Middle frontal gyrus (tissue), 1 donor: ENCODE data around the gene SLC35F6.
A peak's percentile ranks its signal among the peaks of the same experiment; 100 is the strongest.
"Not testable (repeated sequence)": the region's sequence is repeated elsewhere in the genome, so short reads cannot be mapped to it uniquely, and the experiment has no call there.

Experiments used
- DNase-seq: peaks from one replicate; pipeline ENCODE4 v3.0.0-alpha.2; 2015; ENCODE audit warnings: low spot score; ENCODE audit errors: extremely low spot score

The SLC35F6 gene

DNA sequence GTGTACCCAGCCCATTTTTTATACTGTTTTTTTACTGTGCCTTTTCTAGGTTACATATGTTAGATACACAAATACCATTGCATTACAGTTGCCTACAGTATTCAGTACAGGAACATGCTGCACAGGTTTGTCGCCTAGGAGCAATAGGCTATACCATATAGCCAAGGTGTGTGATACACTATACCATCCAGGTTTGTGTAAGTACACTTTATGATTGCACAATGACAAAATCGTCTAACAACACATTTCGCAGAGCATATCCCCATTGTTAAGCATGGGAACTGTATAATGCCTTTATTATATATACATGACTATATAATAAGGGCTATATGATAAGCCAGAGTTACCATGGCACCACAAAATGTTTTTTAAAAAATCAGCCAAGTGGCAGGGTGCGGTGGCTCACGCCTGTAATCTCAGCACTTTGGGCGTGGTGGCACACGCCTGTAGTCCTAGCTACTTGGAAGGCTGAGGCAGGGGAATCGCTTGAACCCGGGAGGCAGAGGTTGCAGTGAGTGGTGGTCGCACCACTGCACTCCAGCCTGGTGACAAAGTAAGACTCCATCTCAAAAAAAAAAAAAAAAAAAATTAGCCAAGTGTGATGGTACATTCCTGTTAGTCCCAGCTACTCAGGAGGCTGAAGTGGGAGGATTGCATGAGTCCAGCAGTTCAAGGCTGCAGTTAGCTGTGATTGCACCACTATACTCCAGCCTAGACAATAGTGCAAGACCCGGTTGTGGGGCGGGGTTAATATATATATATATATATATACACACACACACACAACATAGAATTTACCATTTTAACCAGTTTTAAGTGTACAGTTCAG, 19.0 kb downstream of the SLC35F6 start:
- no peak for DNase-seq

DNA sequence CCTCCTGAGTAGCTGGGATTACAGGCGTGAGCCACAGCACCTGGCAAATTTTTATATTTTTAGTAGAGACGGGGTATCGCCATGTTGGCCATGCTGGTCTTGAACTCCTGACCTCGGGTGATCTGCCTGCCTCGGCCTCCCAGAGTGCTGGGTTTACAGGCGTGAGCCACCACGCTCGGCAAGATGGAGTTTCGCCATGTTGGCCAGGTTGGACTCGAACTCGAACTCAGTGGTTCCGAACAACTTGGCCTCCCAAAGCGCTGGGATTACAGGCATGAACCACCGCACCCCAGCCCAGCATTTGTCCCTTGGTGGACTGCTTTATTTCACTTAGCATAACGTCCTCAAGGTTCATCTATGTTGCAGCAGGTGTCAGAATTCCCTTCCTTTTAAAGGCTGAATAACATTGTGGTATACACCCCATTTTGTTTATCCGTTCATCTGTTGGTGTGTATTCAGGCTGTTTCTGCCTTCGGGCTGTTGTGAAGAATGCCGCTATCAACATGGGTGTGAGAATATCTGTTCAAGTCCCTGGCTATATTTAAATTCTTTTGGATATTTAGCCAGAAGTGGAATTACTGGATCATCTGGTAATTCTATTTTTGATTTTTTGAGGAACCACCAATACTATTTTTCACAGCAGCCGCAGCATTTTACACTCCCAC, 20.6 kb downstream of the SLC35F6 start:
- no peak for DNase-seq

DNA sequence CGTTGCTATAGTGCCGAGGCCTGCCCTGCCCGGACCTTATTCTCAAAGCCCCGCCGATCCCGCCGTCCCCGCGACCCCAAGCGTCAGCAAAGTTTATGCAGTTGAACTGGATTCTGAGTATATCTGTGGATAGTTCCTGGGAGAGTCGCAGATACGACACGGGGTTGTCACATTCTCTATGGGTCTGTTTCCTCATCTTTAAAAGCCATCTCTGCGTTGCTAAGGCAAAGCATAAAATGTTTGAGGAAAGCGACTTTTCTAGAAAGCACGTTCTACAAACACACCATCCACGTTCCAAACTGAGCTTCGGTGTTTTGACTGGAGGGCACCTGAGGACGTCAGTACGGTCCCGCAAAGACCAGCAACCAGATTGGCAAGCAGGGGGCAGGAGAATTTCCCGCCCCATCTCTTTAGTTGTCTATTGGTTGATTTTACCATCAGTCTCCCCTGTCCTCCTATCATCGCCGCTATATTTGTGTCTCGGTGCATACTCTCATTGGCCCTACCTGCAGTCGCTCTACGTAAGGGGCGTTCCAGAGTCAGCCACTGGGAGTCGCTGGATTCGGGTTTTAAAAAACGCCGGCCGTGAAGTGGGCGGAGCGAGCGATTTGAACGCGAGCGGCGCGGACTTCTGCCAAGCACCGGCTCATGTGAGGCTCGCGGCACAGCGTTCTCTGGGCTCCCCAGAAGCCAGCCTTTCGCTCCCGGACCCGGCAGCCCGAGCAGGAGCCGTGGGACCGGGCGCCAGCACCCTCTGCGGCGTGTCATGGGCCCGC, 21.5 kb downstream of the SLC35F6 start, which contains the start of gene CENPA:
TSS of gene CENPA (plus strand) at position 626 of the 776 bp plus-strand sequence. CDS start at position 767, 141 bp downstream.
- peak; percentile 98 for DNase-seq

DNA sequence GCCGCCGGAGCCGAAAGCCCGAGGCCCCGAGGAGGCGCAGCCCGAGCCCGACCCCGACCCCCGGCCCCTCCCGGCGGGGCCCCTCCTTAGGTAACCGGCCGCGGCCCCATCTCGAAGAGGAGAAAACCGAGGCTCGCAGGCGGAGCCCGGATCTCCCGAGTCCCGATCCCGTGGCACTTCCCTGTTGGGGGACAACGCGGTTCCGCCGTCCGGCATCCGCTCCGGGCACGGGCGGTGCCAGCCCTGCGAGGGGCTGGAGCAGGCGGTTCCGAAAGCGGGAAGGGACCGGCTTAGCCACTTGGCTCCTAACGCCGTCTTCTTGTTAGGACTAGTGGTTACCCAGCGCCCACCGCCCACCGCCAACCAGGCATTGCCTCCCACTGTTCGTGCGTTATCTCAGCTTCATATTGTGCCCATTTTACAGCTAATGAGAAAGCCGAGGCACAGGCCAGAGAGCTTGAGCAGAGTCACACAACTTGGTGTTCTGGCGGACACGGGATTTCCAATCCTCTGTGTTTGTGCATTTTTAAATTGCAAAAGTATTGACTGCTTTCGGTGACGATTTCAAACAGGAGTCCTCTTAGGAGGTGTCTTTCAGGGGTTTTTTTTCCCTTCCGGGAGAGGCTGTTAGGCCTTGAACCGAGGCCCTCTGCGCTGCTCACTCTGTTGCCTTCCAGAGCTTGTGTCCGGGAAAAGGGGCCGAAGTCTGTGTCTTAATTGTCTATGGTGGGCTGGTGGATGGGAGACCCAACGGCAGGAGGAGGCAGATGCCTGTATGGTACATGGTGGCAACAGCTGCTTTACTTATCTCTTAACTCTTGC, 22.3 kb downstream of the SLC35F6 start:
- no peak for DNase-seq

DNA sequence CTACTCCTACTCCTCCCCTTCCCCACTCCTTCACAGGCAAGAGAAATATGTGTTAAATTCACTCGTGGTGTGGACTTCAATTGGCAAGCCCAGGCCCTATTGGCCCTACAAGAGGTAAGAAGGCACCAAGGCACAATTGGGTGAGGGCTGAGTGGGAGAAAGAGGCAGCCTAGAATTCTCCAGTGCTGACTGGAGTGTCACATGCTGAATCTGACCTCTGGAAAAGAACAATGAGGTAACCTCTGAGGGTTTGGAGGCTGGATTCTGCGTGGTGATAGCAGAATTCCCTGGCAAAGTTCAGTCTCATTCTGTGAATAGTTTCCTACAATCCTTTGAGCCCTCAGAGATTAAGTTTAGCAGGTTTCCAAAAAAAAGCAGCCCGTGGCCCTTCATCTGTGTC, 28.6 kb downstream of the SLC35F6 start:
- DNase-seq, result no peak

DNA sequence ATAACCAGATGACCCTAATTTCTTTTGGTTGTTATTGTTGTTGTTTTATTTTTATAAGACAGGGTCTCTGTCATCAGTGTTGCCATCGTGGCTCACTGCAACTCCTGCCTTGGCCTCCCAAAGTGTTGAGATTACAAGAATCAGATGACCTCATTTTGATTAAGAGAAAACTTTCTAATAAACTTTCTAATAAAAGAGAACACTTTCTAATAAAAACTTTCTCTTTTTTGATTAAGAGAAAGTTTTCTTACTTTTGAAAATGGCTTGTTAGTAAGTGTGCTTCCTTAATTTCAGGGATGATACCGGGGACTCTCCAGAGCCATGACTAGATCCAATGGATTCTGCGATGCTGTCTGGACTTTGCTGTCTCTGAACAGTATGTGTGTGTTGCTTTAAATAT, 29.4 kb downstream of the SLC35F6 start:
- no peak for DNase-seq

DNA sequence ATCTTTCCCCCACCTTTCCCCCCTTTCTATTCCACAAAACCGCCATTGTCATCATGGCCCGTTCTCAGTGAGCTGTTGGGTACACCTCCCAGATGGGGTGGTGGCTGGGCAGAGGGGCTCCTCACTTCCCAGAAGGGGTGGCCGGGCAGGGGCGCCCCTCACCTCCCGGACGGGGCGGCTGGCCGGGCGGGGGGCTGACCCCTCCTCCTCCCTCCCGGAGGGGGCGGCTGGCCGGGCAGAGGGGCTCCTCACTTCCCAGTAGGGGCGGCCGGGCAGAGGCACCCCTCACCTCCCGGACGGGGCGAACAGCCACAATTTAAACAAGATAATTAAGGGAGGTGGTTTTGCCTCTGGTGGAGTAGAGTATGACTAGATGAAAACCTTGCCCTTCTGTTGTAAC, 31.1 kb downstream of the SLC35F6 start:
- DNase-seq, result not testable (repeated sequence)

DNA sequence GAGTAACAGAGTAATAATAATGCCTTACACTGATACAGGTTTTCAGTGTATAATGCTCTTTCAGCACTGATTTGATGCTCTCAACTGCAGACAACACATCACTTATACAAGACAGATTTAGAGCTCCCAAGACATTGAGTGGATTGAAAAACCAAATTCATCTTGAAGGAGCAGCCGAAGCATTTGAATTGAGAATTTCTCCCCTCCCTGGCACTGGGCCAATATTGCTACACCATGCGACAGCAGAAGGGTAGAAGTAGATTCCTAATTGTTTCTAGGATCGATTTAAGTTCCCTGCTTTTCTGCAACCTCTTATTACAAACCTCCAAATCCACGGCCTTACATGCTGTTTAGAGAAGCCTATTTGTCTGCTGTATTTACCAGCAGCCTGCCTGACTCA, 37.2 kb downstream of the SLC35F6 start:
- DNase-seq, result no peak

DNA sequence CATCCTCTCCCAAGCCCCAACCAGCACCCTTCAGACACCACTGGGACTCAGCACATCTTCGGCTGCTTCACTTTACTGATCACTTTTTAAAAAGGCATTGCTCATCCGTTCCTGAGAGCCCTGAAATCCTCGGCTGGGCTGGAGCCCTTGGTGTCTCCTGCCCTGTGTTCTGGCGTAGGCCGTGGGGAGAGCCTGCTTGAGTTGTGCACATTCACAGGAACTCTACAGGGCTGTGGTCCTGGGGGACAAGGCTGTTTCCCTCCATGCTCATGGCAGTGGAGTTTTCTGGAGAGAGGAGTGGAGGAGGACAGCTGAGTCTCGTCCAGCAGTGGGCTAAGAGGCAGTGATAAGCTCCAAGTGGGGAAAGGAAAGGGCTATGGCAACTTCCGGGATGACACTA, 37.7 kb downstream of the SLC35F6 start:
- DNase-seq, result no peak

DNA sequence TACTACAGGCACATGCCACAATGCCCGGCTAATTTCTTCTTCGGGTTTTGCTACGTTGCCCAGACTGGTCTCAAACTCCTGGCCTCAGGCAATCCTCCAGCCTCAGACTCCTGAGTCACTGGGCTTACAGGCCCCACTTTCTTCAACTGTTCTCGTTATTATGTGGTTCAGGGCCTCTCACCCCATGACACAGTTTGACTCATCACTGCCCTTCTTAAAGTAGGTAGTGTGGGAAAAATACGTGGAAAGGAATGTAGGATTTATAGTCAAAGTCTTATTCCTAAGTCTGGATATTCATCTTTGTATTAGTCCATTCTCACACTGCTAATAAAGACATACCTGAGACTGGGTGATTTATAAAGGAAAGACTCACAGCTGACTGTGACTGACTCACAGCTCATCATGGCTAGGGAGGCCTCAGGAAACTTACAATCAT, 41.2 kb downstream of the SLC35F6 start:
- no peak for DNase-seq

DNA sequence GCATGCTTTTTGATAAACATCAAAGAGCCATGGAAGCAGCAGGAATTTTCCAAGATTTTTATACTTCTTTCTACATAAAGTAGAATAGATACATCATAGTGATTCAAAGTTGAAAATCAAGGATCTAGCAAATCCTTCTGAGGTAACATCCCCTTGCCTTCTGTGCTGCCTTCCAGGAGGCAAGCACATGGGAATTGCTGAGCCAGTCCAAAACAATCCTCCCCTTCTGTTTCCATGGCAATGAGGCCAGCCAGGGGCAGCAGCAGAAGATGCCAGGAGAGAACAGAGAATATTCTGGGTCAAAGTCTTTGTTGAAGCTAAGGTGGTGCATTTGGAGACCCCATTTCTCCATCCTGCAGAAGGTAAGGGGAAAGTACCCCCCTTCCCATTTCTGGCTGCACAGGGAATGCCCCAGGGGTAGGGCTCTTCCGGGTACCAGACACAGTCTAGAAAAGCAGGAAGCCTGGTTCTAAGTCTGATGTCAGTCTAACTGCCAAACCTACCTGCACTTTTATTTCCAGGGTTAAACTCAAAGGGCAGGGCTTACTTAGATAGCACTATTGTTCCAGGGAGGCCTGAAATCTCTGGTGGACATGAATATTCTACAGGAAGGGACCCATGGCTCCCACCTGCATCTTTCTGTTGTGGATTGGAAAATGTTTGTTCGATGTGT, 43.8 kb downstream of the SLC35F6 start:
- DNase-seq, result no peak

DNA sequence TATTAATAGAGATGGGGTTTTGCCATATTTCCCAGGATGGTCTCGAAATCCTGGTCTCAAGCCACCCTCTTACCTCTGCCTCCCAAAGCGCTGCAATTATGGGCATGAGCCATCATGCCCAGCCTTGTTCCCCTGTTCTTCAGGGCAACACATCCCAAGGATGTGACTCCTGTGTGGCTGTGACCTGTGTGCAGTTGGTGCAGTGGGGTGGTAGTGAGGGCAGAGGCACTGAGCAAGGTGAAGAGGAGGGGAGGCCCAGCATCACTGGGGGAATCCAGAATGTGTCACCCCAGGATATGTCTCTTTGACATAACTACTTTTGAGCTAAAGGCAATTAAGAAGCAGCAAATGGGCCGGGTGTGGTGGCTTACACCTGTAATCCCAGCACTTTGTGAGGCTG, 45.1 kb downstream of the SLC35F6 start:
- no peak for DNase-seq

DNA sequence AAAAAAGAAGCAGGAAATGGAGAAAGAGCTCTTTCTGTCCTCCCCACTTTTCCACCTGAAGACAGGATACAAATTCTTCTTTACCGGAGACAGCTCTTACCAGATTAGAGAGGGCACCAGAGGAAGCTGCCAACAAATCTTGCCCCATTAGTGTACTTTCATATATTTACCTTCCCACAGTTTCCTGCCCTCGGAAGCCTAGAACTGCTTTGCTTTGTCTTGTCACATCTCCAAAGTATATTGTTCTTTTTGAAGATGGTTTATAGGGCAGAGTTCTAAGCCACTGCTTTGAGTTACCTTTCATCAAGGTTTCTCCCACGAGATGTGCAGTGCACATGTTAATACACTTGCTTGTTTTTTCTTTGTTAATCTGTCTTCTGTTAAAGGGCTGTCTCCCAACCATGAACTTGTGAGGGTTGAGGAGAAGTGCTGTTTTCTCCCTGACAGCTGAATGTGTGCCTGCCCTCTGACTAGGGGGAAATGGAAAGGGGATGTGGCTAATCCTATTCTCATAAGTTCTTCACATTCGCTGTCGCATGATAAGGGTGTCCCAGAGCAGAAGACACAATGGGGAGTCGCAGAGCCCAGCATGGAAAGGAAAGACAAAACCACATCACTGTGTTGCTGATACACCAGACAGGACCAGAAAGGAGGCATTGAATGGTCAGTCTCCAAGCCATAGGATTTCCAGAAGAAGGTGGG, 45.9 kb downstream of the SLC35F6 start:
- no peak for DNase-seq

DNA sequence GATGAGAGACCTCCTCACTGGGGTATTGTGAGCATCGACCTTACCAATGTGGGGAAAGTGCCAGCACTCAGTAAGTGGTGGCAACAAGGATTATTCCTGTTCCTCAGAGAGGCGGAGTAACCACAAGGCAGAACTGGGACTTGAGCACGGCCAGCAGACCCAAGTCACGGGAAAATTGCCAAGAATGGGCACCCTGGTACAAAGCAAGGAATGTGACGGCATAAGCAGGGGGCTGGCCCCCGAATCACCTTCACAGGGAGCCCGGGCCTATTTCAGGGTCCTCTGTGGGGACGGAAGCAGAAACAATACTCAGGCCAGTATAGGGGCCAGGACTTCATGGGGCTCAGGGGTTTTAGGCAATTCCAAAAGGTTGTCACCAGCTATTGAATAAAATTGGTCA, 47.2 kb downstream of the SLC35F6 start:
- no peak for DNase-seq

DNA sequence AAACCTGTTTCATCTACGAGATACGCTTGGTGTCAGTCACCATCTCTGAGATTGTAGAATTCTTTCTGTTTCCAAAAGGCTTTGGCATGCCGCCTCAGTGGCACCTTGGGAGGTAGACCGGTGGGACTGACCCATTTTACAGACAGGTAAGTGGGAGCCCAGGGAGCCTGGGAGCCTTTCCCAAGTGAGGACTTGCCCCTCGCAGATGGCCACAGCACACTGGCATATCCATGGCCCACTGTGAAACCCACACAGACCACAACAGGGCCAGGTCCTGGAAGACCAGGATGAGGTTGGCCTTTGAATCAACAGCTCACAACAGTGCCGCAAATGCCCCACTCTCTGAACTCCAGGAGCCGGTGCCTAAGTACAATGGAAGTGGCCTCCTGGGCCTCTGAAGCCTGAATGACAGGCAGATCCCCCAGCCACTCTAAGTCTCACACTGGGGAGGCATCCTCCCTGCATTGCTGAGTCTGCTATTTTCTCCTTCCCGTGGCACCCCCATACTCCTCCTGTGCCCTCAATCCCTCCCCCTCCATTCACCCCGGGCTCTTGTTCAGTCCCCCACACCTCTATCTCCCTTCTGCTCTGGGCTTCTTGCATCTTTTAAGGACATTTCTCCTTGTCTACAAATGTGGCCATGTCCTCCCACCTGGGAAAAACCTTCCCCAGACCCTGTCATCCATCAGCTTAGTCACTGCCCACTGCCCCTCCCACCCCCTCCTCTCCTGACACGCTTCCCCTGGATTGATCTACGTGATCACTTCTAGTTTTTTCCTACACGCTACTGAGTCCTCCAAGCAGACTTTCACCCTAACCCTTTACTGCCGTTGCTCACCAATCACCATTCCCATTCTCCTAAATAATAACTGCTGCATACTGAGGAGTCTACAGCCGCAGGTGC, 48.0 kb downstream of the SLC35F6 start:
- no peak for DNase-seq

DNA sequence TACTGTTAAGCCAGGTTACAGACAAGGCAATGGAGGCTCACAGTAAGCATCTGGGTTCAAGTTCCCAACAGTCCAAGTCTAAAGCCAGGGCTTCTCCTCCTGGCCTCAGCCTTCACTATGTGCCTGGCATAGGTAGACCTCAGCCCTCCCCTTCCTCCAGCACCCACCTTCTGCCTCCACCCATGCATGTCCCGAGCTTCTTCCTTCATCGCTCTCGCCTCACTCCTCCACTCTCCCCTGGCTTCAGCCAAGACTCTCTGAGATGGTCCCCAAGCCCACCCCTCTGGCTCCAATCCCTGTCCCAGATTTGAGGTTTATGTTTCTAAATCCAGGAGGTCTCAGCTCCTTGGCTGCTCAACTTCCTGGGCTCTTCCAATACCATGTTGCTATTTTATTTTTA, 48.6 kb downstream of the SLC35F6 start:
- DNase-seq, result no peak

DNA sequence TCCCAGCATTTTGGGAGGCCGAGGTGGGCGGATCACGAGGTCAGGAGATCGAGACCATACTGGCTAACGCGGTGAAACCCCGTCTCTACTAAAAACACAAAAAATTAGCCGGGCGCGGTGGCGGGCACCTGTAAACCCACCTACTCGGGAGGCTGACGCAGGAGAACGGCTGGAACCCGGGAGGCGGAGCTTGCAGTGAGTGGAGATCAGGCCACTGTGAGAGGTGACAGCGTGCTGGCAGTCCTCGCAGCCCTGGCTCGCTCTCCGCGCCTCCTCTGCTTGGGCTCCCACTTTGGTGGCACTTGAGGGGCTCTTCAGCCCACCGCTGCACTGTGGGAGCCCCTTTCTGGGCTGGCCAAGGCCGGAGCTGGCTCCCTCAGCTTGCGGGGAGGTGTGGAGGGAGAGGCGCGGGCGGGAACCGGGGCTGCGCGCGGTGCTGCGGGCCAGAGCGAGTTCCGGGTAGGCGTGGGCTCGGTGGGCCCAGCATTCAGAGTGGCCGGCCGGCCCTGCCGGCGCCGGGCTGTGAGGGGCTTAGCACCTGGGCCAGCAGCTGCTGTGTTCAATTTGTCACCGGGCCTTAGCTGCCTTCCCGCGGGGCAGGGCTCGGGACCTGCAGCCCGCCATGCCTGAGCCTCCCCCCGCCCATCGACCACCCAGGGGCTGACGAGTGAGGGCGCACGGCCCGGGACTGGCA, 50.1 kb downstream of the SLC35F6 start:
- DNase-seq, result not testable (repeated sequence)

DNA sequence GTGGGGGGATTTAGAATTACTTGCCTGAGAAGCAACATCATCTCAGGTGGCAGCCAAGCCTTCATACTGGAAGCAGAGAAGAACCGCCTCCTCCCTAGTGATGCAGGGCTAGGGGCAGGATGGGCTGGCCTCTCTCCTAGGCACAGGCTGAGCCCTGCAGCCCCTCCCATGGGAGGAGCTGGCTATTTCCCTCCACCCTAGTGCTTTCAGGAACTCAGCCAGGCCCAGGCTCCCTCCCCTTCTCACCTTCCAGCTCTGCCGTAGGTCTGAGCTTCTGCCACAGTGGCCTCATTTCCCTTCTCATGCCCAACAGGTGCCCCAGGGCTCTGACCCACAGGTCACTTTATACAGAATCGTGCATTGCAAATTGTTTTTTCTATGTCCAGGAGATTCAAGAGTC, 52.8 kb downstream of the SLC35F6 start:
- DNase-seq, result no peak
